Measurements from ENCODE around the gene SUPT20H. TPM values are rescaled to one million over a fixed set of nuclear protein-coding genes. Genes with fewer than 3 reads are reported as not detected.
"Not testable (repeated sequence)": the region's sequence is repeated elsewhere in the genome, so short reads cannot be mapped to it uniquely, and the experiment has no call there.

Gene SUPT20H
- total and polyA plus RNA-seq, 2 of the 4 experiments (the other 2 are of a cell fraction): 46.6 to 55.1 TPM

DNA sequence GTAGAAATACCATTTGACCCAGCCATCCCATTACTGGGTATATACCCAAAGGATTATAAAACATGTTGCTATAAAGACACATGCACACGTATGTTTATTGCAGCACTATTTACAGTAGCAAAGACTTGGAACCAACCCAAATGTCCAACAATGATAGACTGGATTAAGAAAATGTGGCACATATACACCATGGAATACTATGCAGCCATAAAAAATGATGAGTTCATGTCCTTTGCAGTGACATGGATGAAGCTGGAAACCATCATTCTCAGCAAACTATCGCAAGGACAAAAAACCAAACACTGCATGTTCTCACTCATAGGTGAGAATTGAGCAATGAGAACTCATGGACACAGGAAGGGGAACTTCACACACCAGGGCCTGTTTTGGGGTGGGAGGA, 3.3 kb downstream of the SUPT20H start:
- H3K56ac ChIP-seq (ENCODE audit: extremely low read depth, insufficient read depth, low read length); H2BK5ac ChIP-seq (ENCODE audit: low read depth, low read length, poor library complexity, severe bottlenecking); H3K36me3 ChIP-seq (ENCODE audit: control insufficient read depth, insufficient read depth, low read length); H2AFZ ChIP-seq (replicated peaks; ENCODE audit: low read length, poor library complexity); H3K4me2 ChIP-seq (ENCODE audit: low read depth, low read length); H2BK120ac ChIP-seq (ENCODE audit: low read depth, low read length); H3K9me3 ChIP-seq (ENCODE audit: control insufficient read depth, insufficient read depth, low read length); H3K4me1 ChIP-seq (ENCODE audit: control insufficient read depth, insufficient read depth, low read length); H2BK15ac ChIP-seq (ENCODE audit: low read depth, low read length); in situ Hi-C loops (cut with MboI; ENCODE audit: low sequenced_read_pairs); ATAC-seq (ENCODE audit: low read depth); H4K5ac ChIP-seq (ENCODE audit: low read depth, low read length); H3K4me3 ChIP-seq (ENCODE audit: insufficient read depth, low read depth, low read length); H4K8ac ChIP-seq (ENCODE audit: low read depth in 2 of 2, low read length in 2 of 2); POLR2A ChIA-PET (ENCODE audit: unreplicated experiment); H3K9ac ChIP-seq (ENCODE audit: low read depth, low read length); H2BK20ac ChIP-seq (ENCODE audit: low read depth, low read length); H3K18ac ChIP-seq (ENCODE audit: low read depth, low read length); H4K91ac ChIP-seq (ENCODE audit: insufficient read depth, low read depth, low read length); H2AK9ac ChIP-seq (replicated peaks; ENCODE audit: low read depth, low read length, poor library complexity); intact Hi-C loops (cut with micrococcal nuclease); H3K14ac ChIP-seq (replicated peaks; ENCODE audit: low read depth, low read length); H3K9me1 ChIP-seq (ENCODE audit: insufficient read depth, low read length); H3K23ac ChIP-seq (ENCODE audit: low read depth, low read length); BruUV-seq (replicated peaks); dilution Hi-C loops (cut with HindIII; ENCODE audit: low sequenced_read_pairs, unreplicated experiment); H3K27ac ChIP-seq (ENCODE audit: insufficient read depth, low read length); DNase-seq; H3K27me3 ChIP-seq (ENCODE audit: control insufficient read depth, insufficient read depth, low read length); H2AK5ac ChIP-seq (ENCODE audit: low read depth, low read length); H3K4ac ChIP-seq (ENCODE audit: low read depth, low read length): not testable (repeated sequence)
- no CpG with 5 or more reads among the region's 2 CpGs for WGBS, 2 experiments (ENCODE audit: extremely low coverage in 2 of 2, insufficient read length in 1 of 2)
- peaks cover 22% of the 10 kb centered on the region for H4K20me1 ChIP-seq (ENCODE audit: insufficient read depth, low read length)
- CTCF ChIA-PET: interaction anchor here (1.5 kb wide), 1 partner anchor 9 kb away, joined by 4 read pairs; no protein-coding TSS in a partner anchor
- H3K79me1 ChIP-seq (ENCODE audit: low read depth in 1 of 2, low read length in 2 of 2): peaks cover 6 to 29% of the 10 kb centered on the region in 2 experiments; a peak in 3 of 4 replicates

DNA sequence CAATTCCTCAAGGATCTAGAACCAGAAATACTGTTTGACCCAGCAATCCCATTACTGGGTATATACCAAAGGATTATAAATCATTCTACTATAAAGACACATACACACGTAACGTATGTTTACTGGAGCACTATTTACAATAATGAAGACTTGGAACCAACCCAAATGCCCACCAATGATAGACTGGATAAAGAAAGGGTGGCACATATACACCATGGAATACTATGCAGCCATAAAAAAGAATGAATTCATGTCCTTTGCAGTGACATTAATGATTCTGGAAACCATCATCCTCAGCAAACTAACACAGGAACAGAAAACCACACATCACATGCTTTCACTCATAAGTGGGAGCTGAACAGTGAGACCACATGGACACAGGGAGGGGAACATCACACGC, 6.4 kb downstream of the SUPT20H start:
- H4K5ac ChIP-seq (ENCODE audit: low read depth, low read length); H3K9me1 ChIP-seq (ENCODE audit: insufficient read depth, low read length); DNase-seq; H2AK9ac ChIP-seq (replicated peaks; ENCODE audit: low read depth, low read length, poor library complexity); H4K91ac ChIP-seq (ENCODE audit: insufficient read depth, low read depth, low read length); H3K36me3 ChIP-seq (ENCODE audit: control insufficient read depth, insufficient read depth, low read length); POLR2A ChIA-PET (ENCODE audit: unreplicated experiment); ATAC-seq (ENCODE audit: low read depth); BruUV-seq (replicated peaks); H2BK120ac ChIP-seq (ENCODE audit: low read depth, low read length); H2BK5ac ChIP-seq (ENCODE audit: low read depth, low read length, poor library complexity, severe bottlenecking); intact Hi-C loops (cut with micrococcal nuclease); H3K27me3 ChIP-seq (ENCODE audit: control insufficient read depth, insufficient read depth, low read length); H3K18ac ChIP-seq (ENCODE audit: low read depth, low read length); H2BK20ac ChIP-seq (ENCODE audit: low read depth, low read length); H3K4me1 ChIP-seq (ENCODE audit: control insufficient read depth, insufficient read depth, low read length); H3K27ac ChIP-seq (ENCODE audit: insufficient read depth, low read length); dilution Hi-C loops (cut with HindIII; ENCODE audit: low sequenced_read_pairs, unreplicated experiment); H2BK15ac ChIP-seq (ENCODE audit: low read depth, low read length); CTCF ChIA-PET; H3K4ac ChIP-seq (ENCODE audit: low read depth, low read length); H3K23ac ChIP-seq (ENCODE audit: low read depth, low read length); H2AK5ac ChIP-seq (ENCODE audit: low read depth, low read length); in situ Hi-C loops (cut with MboI; ENCODE audit: low sequenced_read_pairs); H3K4me2 ChIP-seq (ENCODE audit: low read depth, low read length); H2AFZ ChIP-seq (replicated peaks; ENCODE audit: low read length, poor library complexity); H3K56ac ChIP-seq (ENCODE audit: extremely low read depth, insufficient read depth, low read length); H3K9ac ChIP-seq (ENCODE audit: low read depth, low read length); H4K8ac ChIP-seq (ENCODE audit: low read depth in 2 of 2, low read length in 2 of 2); H3K4me3 ChIP-seq (ENCODE audit: insufficient read depth, low read depth, low read length); H3K14ac ChIP-seq (replicated peaks; ENCODE audit: low read depth, low read length); H3K9me3 ChIP-seq (ENCODE audit: control insufficient read depth, insufficient read depth, low read length): not testable (repeated sequence)
- WGBS, 2 experiments (ENCODE audit: extremely low coverage in 2 of 2, insufficient read length in 1 of 2): no CpG with 5 or more reads among the region's 3 CpGs
- H4K20me1 ChIP-seq (ENCODE audit: insufficient read depth, low read length): peaks cover 32% of the 10 kb centered on the region
- H3K79me1 ChIP-seq (ENCODE audit: low read depth in 1 of 2, low read length in 2 of 2): peaks cover 0 to 29% of the 10 kb centered on the region in 2 experiments

Data from IMR-90 (cell line).